ENCODE measurements around the gene CTBP2. TPM values are rescaled to one million over a fixed set of nuclear protein-coding genes. Genes with fewer than 3 reads are reported as not detected.

Gene CTBP2
- total RNA-seq, 2 experiments from 2014 or later: 0.27 to 0.29 TPM

DNA sequence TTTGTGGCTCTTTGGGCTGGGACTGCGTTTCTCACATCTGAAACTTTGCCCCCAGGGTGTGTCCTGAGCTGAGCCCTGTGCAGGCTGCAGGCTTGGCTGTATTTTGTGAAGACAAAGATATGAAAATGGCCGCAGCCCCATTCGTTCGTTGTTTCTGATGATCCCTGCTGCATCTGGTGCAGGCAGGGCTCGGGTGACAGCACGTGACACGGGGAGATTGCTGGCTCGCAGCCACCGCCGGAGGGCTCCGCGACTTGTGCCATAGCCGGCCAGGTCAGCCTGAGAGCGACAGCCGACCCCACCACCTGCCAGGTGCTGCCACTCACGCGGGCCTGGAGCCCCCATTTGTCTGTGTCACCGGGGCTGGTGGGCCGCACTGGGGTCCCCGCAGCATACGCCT, 137.1 kb downstream of the CTBP2 start:
- Mint-ChIP-seq H3K4me1 (ENCODE audit: low read depth) (no peaks in the 10 kb centered on the region), H3K4me3 (no peak overlapping the region), H3K36me3 (no peaks in the 10 kb centered on the region), H3K27me3 (no peaks in the 10 kb centered on the region), H3K27ac (no peak overlapping the region), H3K9me3 (no peaks in the 10 kb centered on the region)
- ChIA-PET POLR2A (no interaction called here), CTCF (no interaction called here)
- intact Hi-C loops (cut with micrococcal nuclease): no loop called here
- no peak for DNase-seq

GRCh38 chr10:125022671-125023070, 137.7 kb downstream of the CTBP2 start:
- POLR2A ChIA-PET: no interaction called here

DNA sequence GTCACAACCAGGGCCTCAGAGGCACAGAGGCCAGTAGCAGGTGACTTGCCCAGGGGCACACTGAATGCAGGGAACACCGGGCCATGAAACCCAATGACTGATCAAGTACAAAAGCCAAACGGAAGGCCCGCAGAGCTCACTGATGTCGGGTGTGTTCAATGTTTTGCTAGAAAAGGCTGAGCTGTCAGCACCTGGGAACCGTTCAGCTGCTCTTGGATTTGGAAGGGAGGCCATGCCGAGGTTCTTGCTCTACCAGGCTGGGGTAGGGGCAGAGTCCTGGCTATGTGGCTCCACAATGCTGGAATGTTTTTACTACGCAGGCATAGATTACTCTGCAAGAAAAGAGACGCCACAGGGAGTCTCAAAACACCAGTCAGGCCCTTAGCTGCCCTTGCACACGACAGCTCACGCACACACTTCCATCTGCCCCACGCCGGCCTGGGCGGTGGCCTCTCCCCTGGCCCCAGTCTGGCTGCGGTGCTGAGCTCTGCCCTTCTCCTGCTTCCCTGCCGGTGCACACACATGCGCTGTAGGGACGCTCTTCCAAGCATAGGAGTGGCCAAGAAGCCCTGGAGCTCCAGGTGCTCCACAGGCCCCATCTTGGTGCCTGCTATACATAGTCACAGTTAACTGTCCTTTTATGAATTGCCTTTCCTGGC, 138.5 kb downstream of the CTBP2 start:
- H3K27me3 Mint-ChIP-seq: no peaks in the 10 kb centered on the region
- intact Hi-C loops (cut with micrococcal nuclease): no loop called here
- no peak overlapping the region for H3K4me3 Mint-ChIP-seq
- CTCF ChIA-PET: no interaction called here
- POLR2A ChIA-PET: no interaction called here
- no peak for DNase-seq
- no peak overlapping the region for H3K27ac Mint-ChIP-seq
- no peaks in the 10 kb centered on the region for H3K36me3 Mint-ChIP-seq
- H3K9me3 Mint-ChIP-seq: no peaks in the 10 kb centered on the region
- no peaks in the 10 kb centered on the region for H3K4me1 Mint-ChIP-seq (ENCODE audit: low read depth)

More at GRCh38 chr10:125022671-125023070, 137.7 kb downstream of the CTBP2 start:
- Mint-ChIP-seq H3K4me1 (ENCODE audit: low read depth) (no peaks in the 10 kb centered on the region), H3K27me3 (no peaks in the 10 kb centered on the region), H3K36me3 (no peaks in the 10 kb centered on the region), H3K4me3 (no peak overlapping the region), H3K9me3 (no peaks in the 10 kb centered on the region), H3K27ac (no peak overlapping the region)
- intact Hi-C loops (cut with micrococcal nuclease): no loop called here
- no peak for DNase-seq
- CTCF ChIA-PET: no interaction called here

- Mint-ChIP-seq H3K4me3 (no peak overlapping the region), H3K36me3 (no peaks in the 10 kb centered on the region), H3K9me3 (no peaks in the 10 kb centered on the region), H3K4me1 (ENCODE audit: low read depth) (no peaks in the 10 kb centered on the region), H3K27ac (no peak overlapping the region), H3K27me3 (no peaks in the 10 kb centered on the region)
- CTCF ChIA-PET: no interaction called here
- POLR2A ChIA-PET: no interaction called here
- intact Hi-C loops (cut with micrococcal nuclease): no loop called here
- DNase-seq: no peak
Observed at GRCh38 chr10:125020871-125021270, 139.5 kb downstream of the CTBP2 start.

DNA sequence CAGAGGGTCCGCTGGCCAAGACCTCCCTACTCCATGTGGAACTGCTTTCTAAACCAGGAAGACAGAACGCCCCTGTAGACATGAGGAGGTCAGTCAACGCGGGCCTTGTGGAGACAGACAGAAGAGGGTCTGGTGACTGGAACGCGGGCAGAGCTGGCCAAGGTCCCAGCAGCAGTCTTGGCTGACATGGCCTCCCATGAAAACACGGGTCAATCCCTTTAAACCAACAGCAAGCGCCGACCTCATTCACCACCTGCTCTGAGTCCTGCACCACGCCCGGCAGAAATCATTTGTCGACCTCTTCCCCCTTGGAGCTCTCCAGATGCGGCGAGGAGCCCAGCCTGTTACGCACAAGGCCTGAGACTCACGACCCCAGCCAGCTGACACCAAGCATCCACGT, 140.0 kb downstream of the CTBP2 start:
- H3K4me3 Mint-ChIP-seq: no peak overlapping the region
- POLR2A ChIA-PET: no interaction called here
- intact Hi-C loops (cut with micrococcal nuclease): no loop called here
- peaks cover 2% of the 10 kb centered on the region for H3K27me3 Mint-ChIP-seq
- no peaks in the 10 kb centered on the region for H3K9me3 Mint-ChIP-seq
- CTCF ChIA-PET: no interaction called here
- H3K27ac Mint-ChIP-seq: no peak overlapping the region
- DNase-seq: no peak
- H3K4me1 Mint-ChIP-seq (ENCODE audit: low read depth): no peaks in the 10 kb centered on the region
- H3K36me3 Mint-ChIP-seq: no peaks in the 10 kb centered on the region

- no peak for DNase-seq
- Mint-ChIP-seq H3K4me3 (no peak overlapping the region), H3K9me3 (no peaks in the 10 kb centered on the region), H3K27me3 (peaks cover 6% of the 10 kb centered on the region), H3K27ac (no peak overlapping the region), H3K4me1 (ENCODE audit: low read depth) (no peaks in the 10 kb centered on the region), H3K36me3 (no peaks in the 10 kb centered on the region)
- CTCF ChIA-PET: no interaction called here
- intact Hi-C loops (cut with micrococcal nuclease): no loop called here
- POLR2A ChIA-PET: no interaction called here
Observed at GRCh38 chr10:125018576-125019143, 141.7 kb downstream of the CTBP2 start.

DNA sequence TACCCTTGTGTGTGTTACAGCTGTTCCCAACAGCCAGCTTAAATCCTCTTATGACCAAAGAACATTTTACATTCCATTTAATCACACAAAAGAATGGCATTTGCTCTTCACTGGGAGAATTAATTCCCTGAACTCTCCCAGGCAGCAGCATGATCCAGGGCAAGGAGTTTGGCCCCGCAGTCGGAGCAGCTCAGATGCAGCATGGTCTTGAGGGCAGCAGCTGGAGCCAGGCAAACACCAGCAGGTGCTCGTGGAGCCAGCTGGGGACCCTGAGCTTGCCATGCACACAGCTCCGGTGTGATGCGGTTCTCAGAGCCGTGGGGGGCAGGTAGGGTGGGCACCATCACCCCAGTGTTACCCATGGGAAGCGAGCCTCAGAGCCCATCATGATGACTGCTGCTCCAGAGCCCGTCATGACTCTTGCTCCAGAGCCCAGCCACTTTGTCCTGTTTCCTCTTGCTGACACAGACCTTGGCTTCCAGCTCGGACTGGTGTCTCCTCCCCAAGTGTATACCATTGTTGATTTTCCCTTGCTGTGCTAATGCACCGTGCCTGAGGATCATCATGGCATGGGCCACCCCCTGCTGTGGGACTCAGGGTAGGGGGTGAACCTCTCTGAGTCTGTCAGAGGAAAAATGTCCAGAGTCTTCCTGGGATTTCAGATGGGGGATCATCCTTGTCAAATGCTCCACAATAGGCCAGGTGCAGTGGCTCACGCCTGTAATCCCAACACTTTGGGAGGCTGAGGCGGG, 142.6 kb downstream of the CTBP2 start:
- DNase-seq: no peak
- Mint-ChIP-seq H3K27ac (no peak overlapping the region), H3K4me3 (no peak overlapping the region), H3K27me3 (peaks cover 6% of the 10 kb centered on the region), H3K36me3 (no peaks in the 10 kb centered on the region), H3K4me1 (ENCODE audit: low read depth) (no peaks in the 10 kb centered on the region), H3K9me3 (no peaks in the 10 kb centered on the region)
- intact Hi-C loops (cut with micrococcal nuclease): no loop called here
- ChIA-PET POLR2A (no interaction called here), CTCF (no interaction called here)

GRCh38 chr10:125016611-125017202, 143.7 kb downstream of the CTBP2 start:
- intact Hi-C loops (cut with micrococcal nuclease): no loop called here
- H3K27ac Mint-ChIP-seq: no peak overlapping the region
- no peak for DNase-seq
- H3K4me1 Mint-ChIP-seq (ENCODE audit: low read depth): no peaks in the 10 kb centered on the region
- POLR2A ChIA-PET: no interaction called here
- H3K9me3 Mint-ChIP-seq: no peaks in the 10 kb centered on the region
- no peaks in the 10 kb centered on the region for H3K36me3 Mint-ChIP-seq
- H3K4me3 Mint-ChIP-seq: no peak overlapping the region
- H3K27me3 Mint-ChIP-seq: peaks cover 6% of the 10 kb centered on the region
- CTCF ChIA-PET: no interaction called here

GRCh38 chr10:125016123-125016522, 144.2 kb downstream of the CTBP2 start:
- intact Hi-C loops (cut with micrococcal nuclease): no loop called here
- POLR2A ChIA-PET: no interaction called here
- CTCF ChIA-PET: no interaction called here
- no peaks in the 10 kb centered on the region for H3K36me3 Mint-ChIP-seq
- H3K27ac Mint-ChIP-seq: no peak overlapping the region
- no peaks in the 10 kb centered on the region for H3K9me3 Mint-ChIP-seq
- peaks cover 6% of the 10 kb centered on the region for H3K27me3 Mint-ChIP-seq
- no peak for DNase-seq
- H3K4me1 Mint-ChIP-seq (ENCODE audit: low read depth): no peaks in the 10 kb centered on the region
- no peak overlapping the region for H3K4me3 Mint-ChIP-seq

DNA sequence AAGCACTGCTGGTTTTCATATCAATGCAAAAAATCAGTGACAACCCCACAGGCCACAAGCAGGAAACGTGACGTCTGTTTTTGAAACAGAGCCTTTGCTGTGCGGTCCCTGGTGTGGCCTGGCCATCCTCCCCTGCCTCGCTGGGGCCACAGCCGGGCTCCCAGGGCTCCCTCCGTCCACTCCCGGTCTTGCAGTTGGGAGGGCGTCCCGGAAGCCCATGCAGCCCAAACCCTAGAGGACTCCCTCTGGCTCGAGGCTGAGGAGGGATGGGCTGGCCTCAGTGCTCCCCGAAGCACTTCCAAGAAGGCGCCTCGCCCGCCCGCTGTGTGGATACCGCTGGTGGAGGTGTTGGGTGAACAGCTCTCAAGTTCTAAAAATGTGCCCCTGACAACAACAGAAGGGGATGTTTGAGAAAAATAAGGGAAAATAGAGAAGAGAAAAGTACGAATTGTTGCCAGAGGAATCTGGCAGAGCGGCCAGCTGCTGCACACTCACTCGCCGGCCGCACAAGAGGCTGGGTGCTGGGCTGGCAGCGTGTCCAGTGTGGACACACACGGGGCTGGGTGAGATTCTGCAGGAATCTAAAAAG, 144.9 kb downstream of the CTBP2 start:
- no peaks in the 10 kb centered on the region for H3K9me3 Mint-ChIP-seq
- H3K27me3 Mint-ChIP-seq: peaks cover 6% of the 10 kb centered on the region
- H3K4me3 Mint-ChIP-seq: no peak overlapping the region
- no peak overlapping the region for H3K27ac Mint-ChIP-seq
- no peaks in the 10 kb centered on the region for H3K36me3 Mint-ChIP-seq
- intact Hi-C loops (cut with micrococcal nuclease): no loop called here
- DNase-seq: no peak
- ChIA-PET CTCF (interaction anchor here (1.3 kb wide), 1 partner anchor 23 kb away, joined by 4 read pairs; no protein-coding TSS in a partner anchor), POLR2A (no interaction called here)
- H3K4me1 Mint-ChIP-seq (ENCODE audit: low read depth): no peaks in the 10 kb centered on the region

- Mint-ChIP-seq H3K4me3 (no peak overlapping the region), H3K4me1 (ENCODE audit: low read depth) (no peaks in the 10 kb centered on the region), H3K36me3 (no peaks in the 10 kb centered on the region), H3K9me3 (no peaks in the 10 kb centered on the region), H3K27me3 (peaks cover 6% of the 10 kb centered on the region), H3K27ac (no peak overlapping the region)
- CTCF ChIA-PET: interaction anchor here (1.3 kb wide), 1 partner anchor 22 kb away, joined by 4 read pairs; no protein-coding TSS in a partner anchor
- intact Hi-C loops (cut with micrococcal nuclease): no loop called here
- no peak for DNase-seq
- POLR2A ChIA-PET: no interaction called here
Observed at GRCh38 chr10:125014836-125015355, 145.5 kb downstream of the CTBP2 start.

GRCh38 chr10:125014086-125014830, 146.1 kb downstream of the CTBP2 start:
- H3K4me3 Mint-ChIP-seq: no peak overlapping the region
- H3K9me3 Mint-ChIP-seq: no peaks in the 10 kb centered on the region
- H3K4me1 Mint-ChIP-seq (ENCODE audit: low read depth): no peaks in the 10 kb centered on the region
- intact Hi-C loops (cut with micrococcal nuclease): no loop called here
- no peak for DNase-seq
- ChIA-PET CTCF (interaction anchor here (1.3 kb wide), 1 partner anchor 22 kb away, joined by 4 read pairs; no protein-coding TSS in a partner anchor), POLR2A (no interaction called here)
- no peaks in the 10 kb centered on the region for H3K36me3 Mint-ChIP-seq
- no peak overlapping the region for H3K27ac Mint-ChIP-seq
- peaks cover 6% of the 10 kb centered on the region for H3K27me3 Mint-ChIP-seq

Data from activated CD4-positive, alpha-beta memory T cell treated with anti-CD3 and anti-CD28 coated beads for 36 hours (primary cell).